ENCODE measurements around the gene FCHSD2. TPM values are rescaled to one million over a fixed set of nuclear protein-coding genes. Genes with fewer than 3 reads are reported as not detected.

Gene FCHSD2
- total RNA-seq, 1 donor from 2014 or later = 43.4 TPM

DNA sequence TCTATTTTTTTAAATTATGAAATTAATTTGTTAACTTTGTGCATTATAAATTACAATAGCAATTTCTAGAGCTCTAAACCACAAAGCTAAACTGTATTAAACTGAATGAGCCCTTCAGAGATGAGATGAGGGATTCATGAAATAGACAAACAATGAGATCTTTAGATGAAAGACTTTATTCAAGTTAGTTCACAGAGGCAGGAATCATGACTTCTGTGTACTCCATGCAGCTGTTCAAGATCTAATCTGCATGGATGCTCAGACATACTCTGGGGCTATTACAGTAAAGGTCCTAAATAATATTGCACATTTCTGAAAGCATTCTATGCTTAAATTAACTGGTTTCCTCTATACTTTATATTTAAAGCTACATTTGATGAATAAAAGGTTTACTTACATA, 122.7 kb downstream of the FCHSD2 start:
- Histone ChIP-seq H3K4me3 (no peak overlapping the region), H3K27me3 (ENCODE audit: low read depth) (no peaks in the 10 kb centered on the region), H3K27ac (replicated peaks) (no peak overlapping the region), H3K36me3 (peaks cover 4% of the 10 kb centered on the region), H3K9me3 (replicated peaks) (peaks cover 12% of the 10 kb centered on the region), H3K4me1 (peaks cover 21% of the 10 kb centered on the region)
- TF ChIP-seq, protein P1, sequence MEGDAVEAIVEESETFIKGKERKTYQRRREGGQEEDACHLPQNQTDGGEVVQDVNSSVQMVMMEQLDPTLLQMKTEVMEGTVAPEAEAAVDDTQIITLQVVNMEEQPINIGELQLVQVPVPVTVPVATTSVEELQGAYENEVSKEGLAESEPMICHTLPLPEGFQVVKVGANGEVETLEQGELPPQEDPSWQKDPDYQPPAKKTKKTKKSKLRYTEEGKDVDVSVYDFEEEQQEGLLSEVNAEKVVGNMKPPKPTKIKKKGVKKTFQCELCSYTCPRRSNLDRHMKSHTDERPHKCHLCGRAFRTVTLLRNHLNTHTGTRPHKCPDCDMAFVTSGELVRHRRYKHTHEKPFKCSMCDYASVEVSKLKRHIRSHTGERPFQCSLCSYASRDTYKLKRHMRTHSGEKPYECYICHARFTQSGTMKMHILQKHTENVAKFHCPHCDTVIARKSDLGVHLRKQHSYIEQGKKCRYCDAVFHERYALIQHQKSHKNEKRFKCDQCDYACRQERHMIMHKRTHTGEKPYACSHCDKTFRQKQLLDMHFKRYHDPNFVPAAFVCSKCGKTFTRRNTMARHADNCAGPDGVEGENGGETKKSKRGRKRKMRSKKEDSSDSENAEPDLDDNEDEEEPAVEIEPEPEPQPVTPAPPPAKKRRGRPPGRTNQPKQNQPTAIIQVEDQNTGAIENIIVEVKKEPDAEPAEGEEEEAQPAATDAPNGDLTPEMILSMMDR (IDR thresholded peaks at IDR 0.05; ENCODE audit: borderline replicate concordance) = no peak
- intact Hi-C loops (cut with micrococcal nuclease) = no loop called here
- no peak for DNase-seq

DNA sequence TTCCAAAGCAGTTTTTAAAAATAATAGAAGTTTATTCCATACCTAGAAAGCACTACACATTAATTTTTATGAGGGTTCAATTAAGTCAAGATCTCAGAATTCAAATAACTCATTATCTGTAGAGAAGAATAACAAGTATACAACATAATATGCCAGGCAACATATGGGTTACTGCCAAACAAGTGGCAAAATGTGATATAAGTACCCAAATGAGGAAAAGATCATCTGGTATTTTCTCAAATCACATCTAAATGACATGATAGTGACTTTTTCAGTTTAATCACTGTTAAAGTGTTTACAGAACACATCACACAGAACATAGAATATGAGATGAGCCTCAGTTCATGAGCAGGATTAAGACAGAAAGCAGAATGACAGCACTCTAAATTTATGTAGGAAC, 123.3 kb downstream of the FCHSD2 start:
- no peak for DNase-seq
- H3K4me1 ChIP-seq = peaks cover 21% of the 10 kb centered on the region
- TF ChIP-seq, protein P1 (IDR thresholded peaks at IDR 0.05; ENCODE audit: borderline replicate concordance) = no peak
- H3K9me3 ChIP-seq (replicated peaks) = peaks cover 6% of the 10 kb centered on the region
- H3K27me3 ChIP-seq (ENCODE audit: low read depth) = no peaks in the 10 kb centered on the region
- no peak overlapping the region for H3K4me3 ChIP-seq
- H3K36me3 ChIP-seq = no peaks in the 10 kb centered on the region
- no peak overlapping the region for H3K27ac ChIP-seq (replicated peaks)
- intact Hi-C loops (cut with micrococcal nuclease) = no loop called here

DNA sequence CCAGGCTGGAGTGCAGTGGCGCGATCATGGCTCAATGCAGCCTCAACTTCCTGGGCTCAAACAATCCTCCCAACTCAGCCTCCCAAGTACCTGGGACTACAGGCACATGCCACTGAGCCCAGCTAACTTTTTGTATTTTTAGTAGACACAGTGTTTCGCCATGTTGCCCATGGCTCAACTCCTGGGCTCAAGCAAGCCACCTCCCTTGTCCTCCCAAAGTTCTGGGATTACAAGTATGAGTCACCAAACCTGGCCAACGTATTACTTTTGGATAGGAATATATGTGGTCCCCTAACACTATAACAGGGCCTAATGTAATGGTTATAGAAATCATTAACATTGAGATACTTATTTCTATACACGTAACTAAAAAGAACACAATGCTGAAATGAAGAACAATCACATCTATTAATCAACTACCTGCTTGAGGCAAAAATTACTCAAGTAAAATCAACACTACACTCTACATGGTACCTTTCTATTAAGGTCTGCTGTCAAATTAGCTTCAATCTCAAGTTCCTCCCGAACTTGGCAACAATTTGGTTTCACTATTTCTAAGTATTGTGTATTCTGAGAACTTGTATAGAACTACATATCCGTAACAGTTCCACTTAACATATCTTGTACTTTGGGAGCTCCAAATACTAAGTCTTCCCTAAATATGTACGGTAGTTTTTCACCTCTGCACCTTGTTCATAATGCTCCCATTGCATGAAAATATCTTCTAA, 124.9 kb downstream of the FCHSD2 start:
- Histone ChIP-seq H3K4me1 (peaks cover 37% of the 10 kb centered on the region), H3K4me3 (no peak overlapping the region), H3K36me3 (no peaks in the 10 kb centered on the region), H3K27ac (replicated peaks) (no peak overlapping the region), H3K27me3 (ENCODE audit: low read depth) (no peaks in the 10 kb centered on the region), H3K9me3 (replicated peaks) (no peaks in the 10 kb centered on the region)
- TF ChIP-seq, protein P1 (IDR thresholded peaks at IDR 0.05; ENCODE audit: borderline replicate concordance) = no peak
- intact Hi-C loops (cut with micrococcal nuclease) = no loop called here
- DNase-seq = no peak

DNA sequence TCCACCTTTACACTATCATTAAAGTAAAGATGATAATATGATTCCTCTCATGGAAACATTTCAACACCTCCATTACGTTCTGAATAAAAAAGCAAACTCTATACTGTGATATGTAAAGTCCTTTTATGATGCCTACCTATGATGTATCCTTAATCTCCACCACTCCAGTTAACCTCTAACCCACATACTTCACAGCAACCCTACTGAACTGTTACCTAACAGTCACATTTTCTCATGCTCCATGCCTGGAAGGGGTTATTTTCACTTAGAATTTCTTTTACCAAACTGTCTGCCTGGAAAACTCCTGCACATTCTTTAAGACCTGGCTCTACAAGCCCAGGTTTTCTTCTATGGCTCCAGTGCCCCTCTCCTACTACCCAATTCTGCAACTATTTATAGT, 129.1 kb downstream of the FCHSD2 start:
- TF ChIP-seq, protein P1 (IDR thresholded peaks at IDR 0.05; ENCODE audit: borderline replicate concordance) = no peak

DNA sequence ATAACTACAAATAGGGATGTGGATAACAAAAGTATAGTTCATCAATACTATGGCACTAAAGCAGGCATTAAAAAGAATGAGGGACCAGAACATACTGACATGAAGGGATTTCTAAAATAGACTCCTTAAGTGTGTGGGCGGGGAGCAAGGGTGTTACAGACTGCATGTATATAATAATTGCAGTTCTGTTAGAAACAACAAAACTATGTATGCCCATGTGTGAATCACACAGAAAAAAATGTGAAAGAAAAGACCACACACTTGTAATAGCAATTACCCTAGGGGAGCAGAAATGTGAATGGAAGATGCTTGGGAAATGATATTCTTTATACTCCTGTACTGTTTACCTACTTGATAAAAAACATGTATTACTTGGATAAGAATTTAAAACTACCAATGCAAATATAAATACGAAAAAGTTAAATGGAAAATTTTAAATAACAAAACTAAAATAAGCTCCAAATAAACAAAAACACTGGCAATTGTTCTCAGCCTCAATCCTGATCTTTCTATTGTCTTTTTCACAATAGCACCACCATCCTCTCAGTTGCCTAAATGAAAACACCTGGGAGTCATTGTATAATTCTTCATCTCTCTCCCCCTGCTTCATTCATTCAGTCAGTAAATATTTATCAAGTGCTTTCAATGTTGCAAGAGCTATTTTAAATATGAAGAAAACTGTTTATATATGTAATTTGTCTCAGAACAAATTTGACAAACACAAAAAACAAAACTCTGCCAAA, 129.8 kb downstream of the FCHSD2 start:
- intact Hi-C loops (cut with micrococcal nuclease) = no loop called here
- H3K36me3 ChIP-seq = peaks cover 38% of the 10 kb centered on the region
- DNase-seq = no peak
- peaks cover 33% of the 10 kb centered on the region for H3K9me3 ChIP-seq (replicated peaks)
- H3K4me1 ChIP-seq = peaks cover 25% of the 10 kb centered on the region
- H3K4me3 ChIP-seq = no peak overlapping the region
- TF ChIP-seq, protein P1 (IDR thresholded peaks at IDR 0.05; ENCODE audit: borderline replicate concordance) = no peak
- no peaks in the 10 kb centered on the region for H3K27me3 ChIP-seq (ENCODE audit: low read depth)
- no peak overlapping the region for H3K27ac ChIP-seq (replicated peaks)

More for the DNA sequence above, 129.1 kb downstream of the FCHSD2 start:
- Histone ChIP-seq H3K9me3 (replicated peaks) (peaks cover 33% of the 10 kb centered on the region), H3K4me3 (no peak overlapping the region), H3K27me3 (ENCODE audit: low read depth) (no peaks in the 10 kb centered on the region), H3K27ac (replicated peaks) (peak overlapping the region; percentile 22), H3K4me1 (peaks cover 31% of the 10 kb centered on the region), H3K36me3 (peaks cover 36% of the 10 kb centered on the region)
- no peak for DNase-seq
- intact Hi-C loops (cut with micrococcal nuclease) = no loop called here

Measured in left ventricle myocardium inferior (tissue), 1 donor.